Left renal cortex interstitium (tissue), 4 donors: ENCODE measurements around the gene GPR119. TPM values are rescaled to one million over a fixed set of nuclear protein-coding genes. Genes with fewer than 3 reads are reported as not detected.
A peak's percentile ranks its signal among the peaks of the same experiment; 100 is the strongest.
"Not testable (repeated sequence)": the region's sequence is repeated elsewhere in the genome, so short reads cannot be mapped to it uniquely, and the experiment has no call there.

Experiments
- DNase-seq, 4 donors: peaks; one replicate each; pipeline ENCODE4 v3.0.0-alpha.2; 2013; ENCODE audit warnings: low read depth in 4 of 4, low spot score in 2 of 4, missing footprints in 1 of 4
- polyA plus RNA-seq, 4 donors: library from polyadenylated mRNA; unstranded; fragments of 120-200 nt; gene quantifications; one replicate each; pipeline ENCODE4 v1.2.1, GENCODE V29; 2013; ENCODE audit not compliant: insufficient read length in 4 of 4

The GPR119 gene
- polyA plus RNA-seq: not detected

- no peak for DNase-seq
These were observed at the start of gene GPR119 for GRCh38 chrX:130385520-130385919. Gene GPR119 (minus strand): TSS chrX:130385674. CDS start chrX:130385447, 227 bp downstream.

GRCh38 chrX:130429236-130429635 is 43.8 kb upstream of the GPR119 start:
- DNase-seq: not testable (repeated sequence)

- DNase-seq: no peak
These were observed 41.1 kb upstream of the GPR119 start for GRCh38 chrX:130426531-130426930.

GRCh38 chrX:130419263-130419662 is 33.8 kb upstream of the GPR119 start:
- peak in 1 of 4 donors; percentile 6 for DNase-seq

- no peak for DNase-seq
These were observed 33.3 kb upstream of the GPR119 start for GRCh38 chrX:130418740-130419139.

- DNase-seq: no peak
These were observed 32.6 kb upstream of the GPR119 start for GRCh38 chrX:130418066-130418465.

GRCh38 chrX:130416785-130417184 is 31.3 kb upstream of the GPR119 start:
- no peak for DNase-seq

GRCh38 chrX:130415201-130415600 is 29.7 kb upstream of the GPR119 start:
- DNase-seq: no peak

- DNase-seq: no peak
These were observed 29.3 kb upstream of the GPR119 start for GRCh38 chrX:130414800-130415199.

- no peak for DNase-seq
These were observed 27.9 kb upstream of the GPR119 start for GRCh38 chrX:130413415-130413814.

- peak in 1 of 4 donors; percentile 5 for DNase-seq
These were observed 16.8 kb upstream of the GPR119 start for GRCh38 chrX:130402208-130402684.

- peak; percentile 35 to 63 (median 42) for DNase-seq
These were observed 16.1 kb upstream of the GPR119 start, which contains the start of gene RBMX2 for GRCh38 chrX:130401415-130402207. Gene RBMX2 (plus strand): TSS chrX:130401987. CDS start chrX:130402033, 46 bp downstream.

- no peak for DNase-seq
These were observed 9.9 kb upstream of the GPR119 start for GRCh38 chrX:130395341-130395740.

GRCh38 chrX:130393451-130394074 is 8.1 kb upstream of the GPR119 start:
- peak in 1 of 4 donors; percentile 21 for DNase-seq

- no peak for DNase-seq
These were observed 934 bp upstream of the GPR119 start for GRCh38 chrX:130386408-130386808.

- DNase-seq: no peak
These were observed 7.3 kb downstream of the GPR119 start for GRCh38 chrX:130378024-130378669.

GRCh38 chrX:130376077-130376476 is 9.4 kb downstream of the GPR119 start:
- DNase-seq: no peak

GRCh38 chrX:130352050-130352449 is 33.4 kb downstream of the GPR119 start:
- not testable (repeated sequence) for DNase-seq

- no peak for DNase-seq
These were observed 33.9 kb downstream of the GPR119 start for GRCh38 chrX:130351567-130351966.

- no peak for DNase-seq
These were observed 38.2 kb downstream of the GPR119 start for GRCh38 chrX:130347321-130347720.

- DNase-seq: no peak
These were observed 42.1 kb downstream of the GPR119 start for GRCh38 chrX:130343411-130343810.
